Ovary (tissue), 9 donors: ENCODE data around the gene TGDS. TPM values are rescaled to one million over a fixed set of nuclear protein-coding genes. Genes with fewer than 3 reads are reported as not detected.

Source experiments
- DNase-seq, 5 donors: peaks; one replicate each; pipeline ENCODE4 v3.0.0-alpha.2; 2019 to 2020
- H3K27ac ChIP-seq, 2 donors: fragments of 200-600 bp; one replicate each; pipeline versions ENCODE4 v1.5.1 to v1.8.0; 2019 to 2022
- H3K27me3 ChIP-seq: fragments of 200-600 bp; one replicate; pipeline ENCODE4 v1.8.0; 2022
- H3K36me3 ChIP-seq: fragments of 200-600 bp; sonication (generic); one replicate; pipeline ENCODE4 v1.5.1; 2019
- H3K4me1 ChIP-seq: one replicate; pipeline ENCODE4 v1.8.1; 2013; ENCODE audit warnings: mild to moderate bottlenecking, moderate library complexity; ENCODE audit not compliant: insufficient read depth
- H3K4me3 ChIP-seq: fragments of 200-600 bp; sonication (generic); one replicate; pipeline ENCODE4 v1.5.1; 2017
- H3K9me3 ChIP-seq, 2 donors: fragments of 200-600 bp in 1 of 2; sonication (generic) in 1 of 2; one replicate each; pipeline versions ENCODE4 v1.5.1 to v1.8.1; 2013 to 2019; ENCODE audit warnings: mild to moderate bottlenecking in 1 of 2, moderate library complexity in 1 of 2
- EP300 ChIP-seq: sonication (generic); formaldehyde crosslinking; IDR thresholded peaks from one replicate; pipeline ENCODE4 v1.6.1; 2017; ENCODE audit warnings: antibody characterized with exemption
- POLR2A ChIP-seq: fragments of 450-650 bp; IDR thresholded peaks from one replicate; pipeline ENCODE4 v1.6.1; 2017; ENCODE audit warnings: antibody characterized with exemption, mild to moderate bottlenecking, moderate library complexity
- WGBS, 3 donors: extraction: QIAGEN DNeasy Blood & Tissue Kit in 1 of 3; methylation state at CpG; one replicate each; pipeline versions ENCODE4 v1.1.5 to v1.1.7; 2013 to 2017; 5-methylcytosine and 5-hydroxymethylcytosine counted together
- intact Hi-C, 4 donors: fragments of 100-400 bp; cut with DNase I; formaldehyde crosslinking; loops; one replicate each; pipeline versions ENCODE4 v1.11.0 to v1.15.1; 2022 to 2023
- polyA plus RNA-seq, 2 donors: library from polyadenylated mRNA; stranded (reverse); fragments of 200-250 nt in 1 of 2; fragments of 350-450 nt in 1 of 2; fragmentation: Illumina TruSeq in 1 of 2; extraction: RNeasy Lipid Tissue Mini Kit (QIAGEN cat#74804) in 1 of 2; gene quantifications; one replicate each; pipeline ENCODE4 v1.2.3, GENCODE V29; 2013 to 2014
- total RNA-seq, 7 donors: library from RNA; depleted of rRNA in 2 of 7; stranded (reverse); fragments of >200 nt in 2 of 7; fragmentation: NEBNext Ultra II Directional in 3 of 7; extraction: Animal tissue kit (Norgen Biotek cat#: 25700) in 3 of 7; gene quantifications; one replicate each; pipeline versions ENCODE4 v1.1.0 to v1.2.4, GENCODE V29; 2016 to 2023
- TF ChIP-seq, protein P1 (sequence below), 3 donors: fragments of 450-650 bp in 2 of 3; fragments of 200-600 bp in 1 of 3; IDR thresholded peaks; one replicate each; pipeline versions ENCODE4 v1.5.1 to v1.8.0; 2016 to 2022; ENCODE audit warnings: antibody characterized with exemption in 3 of 3, mild to moderate bottlenecking in 1 of 3
- donor health status: DM: no; HTN: no; CAD: no; lungs with moderate emphysema.
- donor health status: DM: no; HTN: no; CAD: no.
- donor health status: Bipolar disorder and iron deficiency.
- donor health status: DM: yes; HTN: yes; CAD: no.
- donor health status: DM: no; HTN: no; CAD: no.
- donor health status: DM: yes; HTN: yes; CAD: no.

The TGDS gene
- total and polyA plus RNA-seq, 9 donors = 8.4 to 14.3 (median 11.5) TPM

DNA sequence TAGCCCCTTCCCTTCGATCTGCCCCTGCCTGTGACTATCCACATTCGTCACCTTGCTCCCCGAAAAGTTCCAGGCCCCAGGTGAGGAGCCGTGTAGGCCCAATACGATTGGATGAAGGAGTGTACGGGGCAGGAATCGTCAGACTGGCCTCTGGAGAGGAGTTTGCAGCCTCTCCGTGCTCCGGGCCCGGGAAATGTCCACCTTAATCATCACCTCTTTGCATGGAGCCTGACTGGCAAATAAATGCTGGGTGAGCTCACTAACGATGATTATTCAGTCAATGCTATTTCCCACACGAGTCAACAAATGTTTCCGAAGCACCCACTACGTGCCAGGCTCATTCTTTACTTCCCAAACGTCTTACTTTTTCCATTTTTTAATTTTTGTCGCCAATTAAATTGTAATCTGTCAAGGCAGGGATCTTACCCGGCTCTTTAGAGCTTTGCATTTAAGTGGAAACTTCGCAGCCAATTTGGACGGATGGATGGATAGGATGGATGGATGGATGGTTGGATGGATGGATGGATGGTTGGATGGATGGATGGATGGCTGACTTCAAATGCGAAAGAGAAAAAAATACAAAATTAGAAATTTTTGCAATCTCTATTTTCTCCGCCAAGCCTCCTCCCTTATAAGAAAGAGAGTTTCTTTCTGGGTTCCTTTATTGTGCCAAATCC, 45.8 kb downstream of the TGDS start:
- Histone ChIP-seq H3K27ac (peak overlapping the region; percentile 85 to 98), H3K4me1 (no peaks in the 10 kb centered on the region), H3K36me3 (no peaks in the 10 kb centered on the region), H3K4me3 (peak overlapping the region; percentile 79), H3K27me3 (no peaks in the 10 kb centered on the region), H3K9me3 (no peaks in the 10 kb centered on the region)
- intact Hi-C loops = loop anchor here in 1 of 4 donors (5.0 kb wide), 1 partner anchor 42 kb away; no protein-coding TSS in a partner anchor
- DNase-seq = no peak
- 17 to 21% (median 17%) methylated on average over 21 of the region's 21 CpGs for WGBS, 3 donors
- TF ChIP-seq POLR2A (no peak), EP300 (no peak)
- TF ChIP-seq, protein P1, sequence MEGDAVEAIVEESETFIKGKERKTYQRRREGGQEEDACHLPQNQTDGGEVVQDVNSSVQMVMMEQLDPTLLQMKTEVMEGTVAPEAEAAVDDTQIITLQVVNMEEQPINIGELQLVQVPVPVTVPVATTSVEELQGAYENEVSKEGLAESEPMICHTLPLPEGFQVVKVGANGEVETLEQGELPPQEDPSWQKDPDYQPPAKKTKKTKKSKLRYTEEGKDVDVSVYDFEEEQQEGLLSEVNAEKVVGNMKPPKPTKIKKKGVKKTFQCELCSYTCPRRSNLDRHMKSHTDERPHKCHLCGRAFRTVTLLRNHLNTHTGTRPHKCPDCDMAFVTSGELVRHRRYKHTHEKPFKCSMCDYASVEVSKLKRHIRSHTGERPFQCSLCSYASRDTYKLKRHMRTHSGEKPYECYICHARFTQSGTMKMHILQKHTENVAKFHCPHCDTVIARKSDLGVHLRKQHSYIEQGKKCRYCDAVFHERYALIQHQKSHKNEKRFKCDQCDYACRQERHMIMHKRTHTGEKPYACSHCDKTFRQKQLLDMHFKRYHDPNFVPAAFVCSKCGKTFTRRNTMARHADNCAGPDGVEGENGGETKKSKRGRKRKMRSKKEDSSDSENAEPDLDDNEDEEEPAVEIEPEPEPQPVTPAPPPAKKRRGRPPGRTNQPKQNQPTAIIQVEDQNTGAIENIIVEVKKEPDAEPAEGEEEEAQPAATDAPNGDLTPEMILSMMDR (IDR thresholded peaks at IDR 0.05) = no peak

DNA sequence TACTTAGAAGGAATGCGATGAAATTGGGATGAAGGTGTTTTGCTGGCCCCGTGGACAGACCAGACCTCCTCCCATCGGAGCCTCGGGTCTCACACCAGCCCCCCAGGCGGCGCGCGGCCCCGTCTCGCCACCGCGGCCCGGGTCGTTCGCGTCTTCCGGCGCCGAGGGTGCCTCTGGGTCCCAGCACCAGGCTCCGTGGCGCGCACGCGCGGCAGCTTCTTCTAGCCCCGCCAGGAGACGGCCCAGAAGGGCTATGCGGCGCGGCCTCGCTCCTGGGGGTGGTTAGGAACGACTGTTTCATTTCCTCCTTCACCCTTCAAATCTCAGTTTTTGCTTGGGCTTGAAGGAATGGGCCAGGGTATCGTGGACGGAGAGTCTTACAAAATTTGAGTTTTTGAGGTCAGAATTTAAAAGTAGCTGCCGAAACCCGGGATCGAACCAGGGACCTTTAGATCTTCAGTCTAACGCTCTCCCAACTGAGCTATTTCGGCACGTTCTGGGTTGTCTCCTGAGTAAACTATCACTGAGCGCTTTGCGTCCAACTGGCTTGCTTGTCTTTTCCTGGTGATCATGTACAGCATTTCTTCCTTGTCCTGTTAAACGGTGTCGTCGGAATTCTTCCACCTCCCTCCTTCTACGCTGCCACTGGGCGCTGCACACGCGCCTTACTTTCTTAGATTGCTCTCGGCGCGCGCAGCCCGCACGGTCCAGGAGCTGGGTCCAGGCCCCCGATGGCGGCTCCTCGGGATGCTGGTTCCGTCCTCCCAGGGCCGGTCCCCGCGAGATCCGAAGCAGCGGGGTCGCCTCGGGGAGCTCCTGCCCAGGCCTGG, 46.5 kb downstream of the TGDS start:
- Histone ChIP-seq H3K4me3 (peak overlapping the region; percentile 79), H3K9me3 (no peaks in the 10 kb centered on the region), H3K4me1 (no peaks in the 10 kb centered on the region), H3K36me3 (no peaks in the 10 kb centered on the region), H3K27me3 (no peaks in the 10 kb centered on the region), H3K27ac (peak overlapping the region; percentile 85 to 98)
- TF ChIP-seq EP300 (no peak), POLR2A (peak; percentile 29)
- TF ChIP-seq, protein P1 (IDR thresholded peaks at IDR 0.05) = peak in 1 of 3 donors; percentile 18
- DNase-seq = peak; percentile 90 to 94 (median 93)
- 0 to 1% (median 0%) methylated on average over 64 to 66 of the region's 66 CpGs for WGBS, 3 donors
- intact Hi-C loops = loop anchor here in 1 of 4 donors (5.0 kb wide), 1 partner anchor 43 kb away; no protein-coding TSS in a partner anchor

DNA sequence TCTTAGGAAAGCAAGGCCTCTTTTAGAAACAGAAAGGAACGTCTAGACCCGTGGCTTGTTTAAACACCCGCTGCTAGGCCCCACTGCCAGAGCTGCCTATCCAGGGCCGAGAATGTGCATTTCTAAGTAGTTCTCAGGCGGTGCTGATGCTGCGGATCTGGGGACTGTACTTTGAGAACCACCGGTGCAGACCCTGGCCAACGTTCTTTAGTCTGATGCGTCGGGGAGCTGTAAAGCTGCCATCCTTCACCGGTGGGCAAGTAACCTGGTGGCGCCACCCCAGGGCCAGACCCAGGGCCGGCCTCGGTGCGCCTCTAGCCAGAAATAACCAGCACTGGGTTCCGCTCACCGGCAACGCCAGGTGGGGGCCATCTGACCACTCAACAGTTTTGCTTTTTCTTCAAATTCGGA, 47.1 kb downstream of the TGDS start:
- Histone ChIP-seq H3K36me3 (no peaks in the 10 kb centered on the region), H3K4me3 (peak overlapping the region; percentile 79), H3K4me1 (no peaks in the 10 kb centered on the region), H3K27me3 (no peaks in the 10 kb centered on the region), H3K27ac (peak overlapping the region; percentile 85 to 98), H3K9me3 (no peaks in the 10 kb centered on the region)
- peak in 4 of 5 donors; percentile 61 to 73 (median 64) for DNase-seq
- TF ChIP-seq EP300 (no peak), POLR2A (no peak)
- TF ChIP-seq, protein P1 (IDR thresholded peaks at IDR 0.05) = no peak
- intact Hi-C loops = no loop called here
- WGBS, 3 donors = 0 to 1% (median 0%) methylated on average over 19 of the region's 19 CpGs

DNA sequence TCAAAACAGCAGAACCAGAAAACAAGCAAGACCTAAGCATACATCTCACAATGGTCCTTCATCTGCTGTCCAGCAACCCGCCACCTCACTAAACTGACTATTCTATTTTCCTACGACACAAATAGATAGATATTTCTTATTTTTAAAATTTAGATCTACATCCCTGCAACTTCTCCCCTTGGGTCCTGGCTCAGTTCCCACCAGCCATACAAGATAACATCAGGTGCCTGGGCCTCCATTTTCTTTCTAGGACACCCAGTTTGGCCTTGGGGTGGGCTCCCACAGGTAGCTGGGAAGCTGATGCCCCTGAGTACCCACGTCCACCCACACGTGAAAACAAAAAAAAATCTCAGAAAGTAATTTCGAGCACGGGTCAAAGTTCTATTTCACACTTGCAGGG, 47.6 kb downstream of the TGDS start:
- Histone ChIP-seq H3K36me3 (no peaks in the 10 kb centered on the region), H3K4me1 (no peaks in the 10 kb centered on the region), H3K9me3 (no peaks in the 10 kb centered on the region), H3K27ac (peak overlapping the region; percentile 85 to 98), H3K4me3 (peak overlapping the region; percentile 79), H3K27me3 (no peaks in the 10 kb centered on the region)
- WGBS, 3 donors = 27 to 35% (median 27%) methylated on average over 6 of the region's 6 CpGs
- peak; percentile 25 to 49 (median 35) for DNase-seq
- no peak for TF ChIP-seq EP300
- no peak for TF ChIP-seq POLR2A
- TF ChIP-seq, protein P1 (IDR thresholded peaks at IDR 0.05) = no peak
- intact Hi-C loops = no loop called here
